ENCODE measurements around the gene SUB1.
"Not testable (repeated sequence)": the region's sequence is repeated elsewhere in the genome, so short reads cannot be mapped to it uniquely, and the experiment has no call there.

Gene SUB1

GRCh38 chr5:32600054-32600622 lies 14.8 kb downstream of the SUB1 start:
- DNase-seq (ENCODE audit: low read depth), result no peak

GRCh38 chr5:32601623-32602295 lies 16.4 kb downstream of the SUB1 start:
- DNase-seq (ENCODE audit: low read depth), result no peak

DNA sequence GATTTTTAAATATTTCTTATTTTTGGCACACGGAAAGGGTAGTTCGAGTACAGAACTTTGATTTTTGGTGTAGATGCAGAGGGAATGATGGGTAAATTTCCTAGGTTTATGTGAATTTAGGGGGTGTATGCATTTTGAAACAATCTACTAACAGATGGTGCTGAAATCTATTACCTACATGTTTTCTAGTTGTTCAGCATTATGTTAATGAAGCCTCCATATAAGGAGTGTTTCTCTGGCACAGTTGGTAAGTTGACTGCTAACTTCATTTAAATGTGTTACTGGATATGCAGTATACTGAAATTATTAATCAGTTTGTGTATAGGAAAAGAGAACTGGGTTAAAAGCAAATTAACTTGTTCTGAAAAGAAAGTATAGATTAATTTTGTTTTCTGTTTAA lies 17.5 kb downstream of the SUB1 start:
- DNase-seq (ENCODE audit: low read depth), result no peak

DNA sequence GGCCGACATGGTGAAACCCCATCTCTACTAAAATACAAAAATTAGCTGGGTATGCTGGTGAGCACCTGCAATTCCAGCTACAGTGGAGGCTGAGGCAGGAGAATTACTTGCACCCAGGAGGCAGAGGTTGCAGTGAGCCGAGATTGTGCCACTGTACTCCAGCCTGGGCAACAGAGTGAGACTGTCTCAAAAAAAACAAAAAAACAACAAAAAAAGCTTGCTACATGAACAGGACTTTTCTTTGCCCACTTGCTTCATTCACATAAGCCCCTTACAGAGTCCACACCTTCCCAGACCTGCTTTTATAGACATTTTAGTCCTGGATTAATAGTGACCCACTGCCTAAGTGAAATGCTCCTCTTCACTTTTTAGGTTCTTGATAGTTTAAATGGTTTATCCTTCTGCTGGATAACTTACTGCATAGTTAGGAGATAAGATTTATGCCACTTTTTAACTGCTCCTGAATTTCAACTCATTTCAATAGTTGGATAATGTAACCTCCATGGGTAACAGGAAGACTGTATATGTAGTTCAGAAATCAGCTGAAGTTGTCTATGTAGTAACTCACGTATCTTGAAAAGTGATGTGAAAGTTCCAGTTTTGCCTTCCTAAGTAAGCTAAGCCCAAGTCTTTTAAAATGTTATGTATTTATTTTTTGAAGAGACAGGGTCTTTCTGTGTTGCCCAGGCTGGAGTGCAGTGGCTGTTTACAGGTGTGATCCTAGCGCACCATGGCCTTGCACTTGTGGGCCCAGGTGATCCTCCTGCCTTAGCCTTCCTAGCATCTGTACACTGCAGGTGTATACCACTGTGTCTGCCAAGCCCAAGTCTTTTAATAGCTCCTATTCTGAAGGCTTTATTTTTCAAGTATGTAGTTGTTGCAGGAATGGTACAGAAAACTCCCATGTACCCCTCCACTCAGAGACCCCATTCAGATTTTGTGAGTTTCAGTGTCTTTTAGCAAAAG lies 19.7 kb downstream of the SUB1 start:
- DNase-seq (ENCODE audit: low read depth), result no peak

DNA sequence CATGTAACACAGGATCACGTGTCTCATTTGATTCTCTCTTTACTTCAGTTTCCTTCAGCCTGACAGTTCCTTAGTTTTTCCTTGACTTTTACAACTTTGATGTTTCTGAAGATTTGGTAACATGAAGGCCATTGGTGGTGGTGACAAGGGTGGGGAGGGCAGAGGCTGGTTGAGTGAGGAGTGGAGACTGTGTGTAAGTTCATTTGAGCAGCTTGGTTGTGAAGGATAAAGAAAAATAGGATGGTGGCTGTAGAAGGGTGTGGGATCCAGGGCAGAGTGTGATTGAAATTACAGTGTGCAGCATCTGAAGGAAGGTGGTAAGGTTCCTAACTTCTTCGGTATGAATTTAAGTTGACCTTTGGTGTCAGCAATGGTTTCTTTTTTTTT lies 20.4 kb downstream of the SUB1 start:
- DNase-seq (ENCODE audit: low read depth), result no peak

GRCh38 chr5:32612134-32612888 lies 27.0 kb downstream of the SUB1 start:
- DNase-seq (ENCODE audit: low read depth), result no peak

GRCh38 chr5:32613050-32613672 lies 27.8 kb downstream of the SUB1 start:
- peak; percentile 51 for DNase-seq (ENCODE audit: low read depth)

- DNase-seq (ENCODE audit: low read depth), result no peak
Measured at GRCh38 chr5:32615236-32615635, 29.9 kb downstream of the SUB1 start.

DNA sequence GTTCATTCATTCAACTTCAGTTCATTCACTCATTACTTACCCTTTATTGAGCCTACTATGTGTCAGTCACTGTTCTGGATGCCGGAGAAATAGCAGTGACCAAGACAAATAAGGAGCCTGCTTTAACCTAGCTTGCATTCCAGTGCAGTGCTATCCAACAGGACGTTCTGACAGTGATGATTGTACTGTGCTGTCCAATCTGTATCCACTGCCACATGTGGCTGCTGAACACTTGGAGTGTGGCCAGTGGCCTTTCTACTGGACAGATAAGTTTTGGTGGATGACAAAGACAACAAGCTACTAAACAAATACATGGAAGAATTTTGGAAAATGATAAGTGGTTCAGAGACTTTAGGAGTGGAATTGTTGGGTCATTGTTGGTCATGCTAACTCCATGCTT lies 33.6 kb downstream of the SUB1 start:
- no peak for DNase-seq (ENCODE audit: low read depth)

- no peak for DNase-seq (ENCODE audit: low read depth)
Measured at GRCh38 chr5:32621256-32621655, 35.9 kb downstream of the SUB1 start.

GRCh38 chr5:32625106-32625505 lies 39.7 kb downstream of the SUB1 start:
- DNase-seq (ENCODE audit: low read depth), result no peak

- no peak for DNase-seq (ENCODE audit: low read depth)
Measured at GRCh38 chr5:32625547-32625946, 40.2 kb downstream of the SUB1 start.

DNA sequence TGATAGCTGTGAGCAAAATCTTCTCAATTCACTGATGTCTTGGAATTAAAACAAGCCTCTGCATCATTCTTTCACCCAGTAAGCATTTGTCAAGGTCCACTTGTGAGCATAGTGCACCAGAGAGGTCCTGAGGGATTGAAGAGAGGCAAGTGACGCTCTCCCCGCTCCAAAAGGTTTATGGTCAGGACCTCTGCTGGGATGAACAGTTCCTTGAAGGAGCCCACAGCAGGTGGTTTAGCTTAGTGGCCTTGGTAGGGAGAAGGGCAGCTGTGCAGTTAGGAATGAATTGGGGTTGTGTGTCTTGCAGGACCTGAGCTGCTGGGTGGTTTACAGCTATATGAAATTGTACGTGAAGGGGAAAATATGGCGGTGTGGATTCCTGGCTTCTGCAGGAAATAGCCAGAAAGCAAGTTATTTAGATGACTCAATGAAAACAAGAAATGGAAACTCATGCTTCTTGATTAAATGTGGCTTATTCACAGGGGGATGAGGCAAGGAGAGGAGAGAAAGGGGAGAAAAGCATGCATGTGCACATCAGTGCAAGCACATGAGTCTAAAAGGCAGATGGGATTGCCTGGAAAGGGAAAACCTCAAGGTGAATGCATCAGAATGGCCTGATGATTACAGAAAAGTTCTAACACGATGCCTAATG lies 42.0 kb downstream of the SUB1 start:
- DNase-seq (ENCODE audit: low read depth), result no peak

- no peak for DNase-seq (ENCODE audit: low read depth)
Measured at GRCh38 chr5:32628049-32628844, 42.9 kb downstream of the SUB1 start.

DNA sequence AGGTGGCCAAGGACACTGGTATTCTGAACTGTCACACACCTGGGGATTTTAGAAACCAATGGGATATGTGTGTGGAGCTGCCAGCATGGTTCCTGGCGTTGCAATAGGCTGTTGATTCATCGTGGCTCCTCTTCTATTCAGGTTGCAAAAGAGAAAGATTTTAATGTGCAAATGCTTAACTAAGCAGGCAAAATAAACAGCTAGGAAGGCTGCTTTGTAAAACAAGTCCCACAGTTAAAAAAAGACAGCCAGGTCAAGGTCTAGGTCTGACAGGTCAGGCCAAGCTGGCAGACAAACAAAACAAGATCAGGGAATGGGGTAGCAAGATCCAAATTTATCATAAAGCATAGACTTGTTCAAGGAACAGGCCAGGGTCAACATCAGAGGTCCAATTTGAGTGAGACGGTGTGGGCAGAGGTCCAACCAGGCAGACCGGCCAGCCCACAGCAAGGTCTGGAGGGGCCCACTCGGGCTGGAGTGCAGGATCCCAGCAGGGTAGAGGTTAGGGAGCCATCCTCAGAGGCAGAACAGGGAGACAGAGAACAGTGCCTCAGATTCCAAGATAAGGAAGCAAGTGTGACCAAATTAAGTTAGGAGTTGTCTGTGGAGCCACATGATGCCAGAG lies 45.6 kb downstream of the SUB1 start:
- no peak for DNase-seq (ENCODE audit: low read depth)

DNA sequence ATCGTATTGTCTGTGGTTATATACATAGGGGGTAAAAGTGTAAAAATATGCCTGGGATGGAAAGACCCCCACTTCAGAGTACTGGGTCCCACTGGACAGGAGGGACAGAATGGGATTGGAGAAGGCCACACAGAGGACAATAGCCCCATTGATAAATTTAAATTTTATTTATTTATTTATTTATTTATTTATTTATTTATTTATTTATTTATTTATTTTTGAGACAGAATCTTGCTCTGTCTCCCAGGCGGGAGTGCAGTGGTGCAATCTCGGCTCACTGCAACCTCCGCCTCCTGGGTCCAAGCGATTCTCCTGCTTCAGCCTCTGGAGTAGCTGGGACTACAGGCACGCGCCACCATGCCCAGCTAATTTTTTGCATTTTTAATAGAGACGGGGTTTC lies 47.7 kb downstream of the SUB1 start:
- DNase-seq (ENCODE audit: low read depth), result not testable (repeated sequence)

DNA sequence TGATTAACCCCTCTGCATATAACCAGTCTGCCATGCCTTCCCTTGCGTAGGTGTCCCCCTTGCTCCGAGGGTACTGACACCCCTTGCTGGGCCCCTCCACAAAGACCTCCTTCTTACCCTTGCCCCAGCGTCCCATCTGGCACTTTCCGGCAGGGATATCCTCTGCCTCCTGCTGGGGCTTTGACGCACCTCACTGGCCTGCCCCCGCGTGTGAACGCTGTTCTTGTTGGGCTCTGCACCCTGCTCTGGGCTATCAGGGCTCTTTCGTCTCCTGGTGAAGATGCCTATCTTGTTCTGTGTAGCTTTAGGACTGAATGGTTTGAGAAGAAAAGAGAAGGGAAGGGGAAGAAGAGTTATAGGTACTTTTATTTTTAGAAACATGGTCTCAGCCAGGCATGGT lies 53.0 kb downstream of the SUB1 start:
- DNase-seq (ENCODE audit: low read depth), result no peak

DNA sequence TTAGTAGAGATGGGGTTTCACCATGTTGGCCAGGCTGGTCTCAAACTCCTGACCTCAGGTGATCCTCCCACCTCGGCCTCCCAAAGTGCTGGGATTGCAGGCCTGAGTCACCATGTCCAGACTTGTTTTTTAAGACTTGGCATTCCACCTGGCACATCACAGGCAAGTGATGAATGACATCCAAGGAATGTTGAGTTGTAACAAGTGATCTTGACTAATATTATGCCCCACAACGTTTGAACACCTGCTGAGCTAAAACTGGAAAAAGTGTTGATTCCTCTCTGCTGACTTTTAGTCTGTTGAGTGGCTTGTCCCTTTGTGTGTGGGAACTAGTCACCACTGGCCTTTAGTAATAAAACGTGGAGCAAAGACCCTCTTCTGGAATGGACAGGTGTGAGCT lies 54.6 kb downstream of the SUB1 start:
- no peak for DNase-seq (ENCODE audit: low read depth)

DNA sequence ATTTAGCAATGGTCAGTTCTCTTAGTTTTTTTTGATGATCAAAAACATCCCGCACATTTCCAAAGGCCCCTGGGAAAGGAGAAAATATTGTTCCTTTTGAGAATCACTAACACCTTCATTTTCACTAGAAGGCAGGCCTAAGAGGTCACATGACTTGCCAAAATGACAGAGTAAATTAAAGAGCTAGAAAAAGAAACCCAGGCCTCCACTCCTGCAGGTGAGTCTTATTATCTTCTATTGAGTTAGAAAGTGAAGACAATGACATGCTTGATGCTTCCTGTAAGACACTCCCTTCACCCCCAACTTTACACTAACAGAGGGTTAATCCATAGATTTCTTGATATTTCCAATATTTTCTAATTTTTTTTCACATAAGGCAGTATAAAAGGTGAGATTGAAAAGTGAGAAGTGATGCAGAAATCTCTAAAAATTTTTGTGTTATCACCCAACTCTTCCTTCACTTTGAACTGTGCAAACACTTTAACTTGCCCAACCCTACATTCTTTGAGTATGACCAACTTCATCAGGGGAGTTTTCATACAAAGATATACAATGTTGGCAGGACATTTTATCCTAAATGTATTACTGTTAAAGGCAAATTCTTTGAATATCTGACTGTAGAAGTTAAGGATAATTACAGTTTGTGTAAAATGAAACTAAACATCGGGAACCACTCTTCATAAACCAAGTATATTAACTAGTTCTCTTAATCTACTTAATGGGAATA lies 57.1 kb downstream of the SUB1 start:
- DNase-seq (ENCODE audit: low read depth), result no peak

All from T-helper 22 cell (primary cell).